Thyroid gland (tissue), 4 donors: ENCODE measurements around the gene GPR25. TPM values are rescaled to one million over a fixed set of nuclear protein-coding genes. Genes with fewer than 3 reads are reported as not detected.

Source experiments
- DNase-seq, 2 donors: peaks; one replicate each; pipeline ENCODE4 v3.0.0-alpha.2; 2019
- H3K27ac ChIP-seq, 3 donors: fragments of 200-600 bp; sonication (generic); 1 replicate in 2 of 3; 2 replicates in 1 of 3; pipeline ENCODE4 v1.5.1; 2016 to 2019; ENCODE audit warnings: mild to moderate bottlenecking in 1 of 3, moderate library complexity in 1 of 3
- H3K27me3 ChIP-seq: fragments of 200-600 bp; sonication (generic); one replicate; pipeline ENCODE4 v1.5.1; 2019
- H3K36me3 ChIP-seq, 2 donors: fragments of 200-600 bp; sonication (generic); one replicate each; pipeline ENCODE4 v1.5.1; 2016 to 2019
- H3K4me1 ChIP-seq, 2 donors: fragments of 200-600 bp; sonication (generic); one replicate each; pipeline ENCODE4 v1.5.1; 2017 to 2019
- H3K4me3 ChIP-seq, 3 donors: fragments of 200-600 bp; sonication (generic); replicated peaks in 1 of 3; 1 replicate in 2 of 3; 2 replicates in 1 of 3; pipeline ENCODE4 v1.5.1; 2016; ENCODE audit warnings: mild to moderate bottlenecking in 1 of 3
- H3K9me3 ChIP-seq: fragments of 200-600 bp; sonication (generic); one replicate; pipeline ENCODE4 v1.5.1; 2017
- POLR2A ChIP-seq, 2 donors: fragments of 450-650 bp; IDR thresholded peaks; one replicate each; pipeline ENCODE4 v1.6.1; 2017; ENCODE audit warnings: antibody characterized with exemption in 2 of 2, mild to moderate bottlenecking in 2 of 2, moderate library complexity in 1 of 2
- WGBS, 2 donors: methylation state at CpG; one replicate each; pipeline ENCODE4 v1.1.5; 2017; 5-methylcytosine and 5-hydroxymethylcytosine counted together
- intact Hi-C: fragments of 100-400 bp; cut with DNase I; formaldehyde crosslinking; loops from one replicate; pipeline ENCODE4 v1.15.1; 2023
- total RNA-seq, 4 donors: library from RNA; depleted of rRNA; stranded (reverse); fragments of >200 nt; gene quantifications; one replicate each; pipeline ENCODE4 v1.2.3, GENCODE V29; 2016
- TF ChIP-seq, protein P1 (sequence below), 6 experiments: fragments of 200-600 bp in 3 of 6; fragments of 450-650 bp in 3 of 6; sonication (generic) in 3 of 6; IDR thresholded peaks; one replicate each; pipeline ENCODE4 v1.5.1; 2016 to 2019; ENCODE audit warnings: antibody characterized with exemption in 6 of 6, mild to moderate bottlenecking in 2 of 6, inconsistent platforms in 1 of 6, moderate library complexity in 1 of 6

The GPR25 gene
- total RNA-seq, 4 donors from 2014 or later, result 0.27 TPM; not detected in 3

DNA sequence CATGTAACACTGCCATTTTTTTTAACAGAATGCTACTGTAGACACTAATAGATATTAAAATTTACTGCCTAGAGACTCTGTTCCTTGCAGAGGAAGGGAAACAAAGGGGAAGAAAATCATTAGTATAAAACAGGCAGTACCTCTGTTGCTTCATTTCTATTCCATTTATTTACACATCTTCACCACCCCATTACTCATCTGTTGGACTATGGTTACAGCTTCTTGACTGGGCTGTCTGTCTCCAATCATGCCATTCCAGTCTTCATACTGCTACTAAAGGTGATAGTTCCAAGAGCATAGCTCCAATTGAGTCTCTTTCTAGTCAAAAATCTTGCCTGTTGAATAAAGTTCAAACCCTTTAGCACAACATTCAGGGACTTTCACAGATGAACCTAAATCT lies 22.2 kb upstream of the GPR25 start:
- H3K4me3 ChIP-seq, result no peak overlapping the region
- intact Hi-C loops, result no loop called here
- DNase-seq, result no peak
- peaks cover 29 to 34% of the 10 kb centered on the region in 2 donors for H3K36me3 ChIP-seq
- H3K9me3 ChIP-seq, result no peaks in the 10 kb centered on the region
- H3K4me1 ChIP-seq, result no peaks in the 10 kb centered on the region
- TF ChIP-seq POLR2A (IDR thresholded peaks at IDR 0.05), result no peak
- TF ChIP-seq, protein P1, sequence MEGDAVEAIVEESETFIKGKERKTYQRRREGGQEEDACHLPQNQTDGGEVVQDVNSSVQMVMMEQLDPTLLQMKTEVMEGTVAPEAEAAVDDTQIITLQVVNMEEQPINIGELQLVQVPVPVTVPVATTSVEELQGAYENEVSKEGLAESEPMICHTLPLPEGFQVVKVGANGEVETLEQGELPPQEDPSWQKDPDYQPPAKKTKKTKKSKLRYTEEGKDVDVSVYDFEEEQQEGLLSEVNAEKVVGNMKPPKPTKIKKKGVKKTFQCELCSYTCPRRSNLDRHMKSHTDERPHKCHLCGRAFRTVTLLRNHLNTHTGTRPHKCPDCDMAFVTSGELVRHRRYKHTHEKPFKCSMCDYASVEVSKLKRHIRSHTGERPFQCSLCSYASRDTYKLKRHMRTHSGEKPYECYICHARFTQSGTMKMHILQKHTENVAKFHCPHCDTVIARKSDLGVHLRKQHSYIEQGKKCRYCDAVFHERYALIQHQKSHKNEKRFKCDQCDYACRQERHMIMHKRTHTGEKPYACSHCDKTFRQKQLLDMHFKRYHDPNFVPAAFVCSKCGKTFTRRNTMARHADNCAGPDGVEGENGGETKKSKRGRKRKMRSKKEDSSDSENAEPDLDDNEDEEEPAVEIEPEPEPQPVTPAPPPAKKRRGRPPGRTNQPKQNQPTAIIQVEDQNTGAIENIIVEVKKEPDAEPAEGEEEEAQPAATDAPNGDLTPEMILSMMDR (IDR thresholded peaks at IDR 0.05), result no peak
- no peak overlapping the region for H3K27ac ChIP-seq
- no peaks in the 10 kb centered on the region for H3K27me3 ChIP-seq

DNA sequence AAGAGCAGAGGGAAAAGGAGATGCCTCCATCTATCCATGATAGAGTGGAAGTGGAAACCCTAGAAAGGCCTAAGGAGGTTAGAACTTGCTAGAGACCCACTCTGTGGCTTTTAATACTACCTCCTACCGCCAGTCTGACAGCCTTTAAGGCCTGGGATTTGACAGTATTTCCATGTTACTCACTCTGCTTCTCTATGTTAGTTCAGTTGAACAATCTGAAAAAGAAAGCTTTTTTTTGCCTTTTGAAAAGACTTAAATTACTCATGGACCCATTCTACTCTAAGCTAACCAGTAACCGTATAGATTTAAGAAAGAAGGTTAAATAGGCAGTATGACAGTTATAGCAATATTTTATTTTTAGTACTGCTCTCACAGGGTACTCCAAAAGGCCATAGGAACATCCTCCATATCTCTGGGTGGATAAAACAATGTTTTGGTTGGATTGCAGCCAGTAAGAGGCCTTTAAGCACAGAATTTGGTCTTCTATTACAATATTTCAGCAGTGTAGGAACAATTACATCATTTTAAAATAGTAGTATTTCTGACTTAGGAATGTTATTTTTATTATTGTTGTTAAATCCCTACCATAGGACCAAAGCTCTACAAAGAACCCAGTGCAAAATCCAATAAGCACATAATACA lies 15.9 kb upstream of the GPR25 start:
- Histone ChIP-seq H3K4me1 (no peaks in the 10 kb centered on the region), H3K4me3 (no peak overlapping the region), H3K27ac (no peak overlapping the region), H3K36me3 (peaks cover 22 to 26% of the 10 kb centered on the region in 2 donors), H3K27me3 (no peaks in the 10 kb centered on the region), H3K9me3 (no peaks in the 10 kb centered on the region)
- no peak for DNase-seq
- intact Hi-C loops, result no loop called here
- WGBS, 2 donors, result 73 to 79% methylated on average over 2 of the region's 2 CpGs
- TF ChIP-seq POLR2A (IDR thresholded peaks at IDR 0.05), result no peak
- TF ChIP-seq, protein P1 (IDR thresholded peaks at IDR 0.05), result no peak

DNA sequence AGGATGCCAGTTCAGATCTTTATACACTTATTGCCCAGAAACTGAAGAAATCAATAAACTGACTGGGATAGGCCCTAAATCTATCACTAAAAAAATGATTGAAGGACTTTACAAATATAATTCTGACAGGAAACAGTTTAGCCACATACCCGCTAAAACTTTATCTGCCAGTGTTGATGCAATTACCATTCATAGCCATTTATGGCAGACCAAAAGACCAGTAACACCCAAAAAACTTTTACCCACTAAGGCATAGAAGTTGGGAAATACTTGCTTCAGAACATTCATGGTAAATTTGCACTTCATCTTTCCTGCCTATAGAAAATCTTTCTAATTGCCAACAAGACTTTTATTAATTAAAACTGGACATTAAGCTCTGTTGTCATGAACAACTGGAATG lies 15.0 kb upstream of the GPR25 start:
- Histone ChIP-seq H3K27ac (no peak overlapping the region), H3K36me3 (peaks cover 22 to 27% of the 10 kb centered on the region in 2 donors), H3K9me3 (no peaks in the 10 kb centered on the region), H3K4me1 (no peaks in the 10 kb centered on the region), H3K4me3 (no peak overlapping the region), H3K27me3 (no peaks in the 10 kb centered on the region)
- intact Hi-C loops, result no loop called here
- 84 to 95% methylated on average over 1 of the region's 1 CpG for WGBS, 2 donors
- no peak for TF ChIP-seq POLR2A (IDR thresholded peaks at IDR 0.05)
- TF ChIP-seq, protein P1 (IDR thresholded peaks at IDR 0.05), result no peak
- no peak for DNase-seq

DNA sequence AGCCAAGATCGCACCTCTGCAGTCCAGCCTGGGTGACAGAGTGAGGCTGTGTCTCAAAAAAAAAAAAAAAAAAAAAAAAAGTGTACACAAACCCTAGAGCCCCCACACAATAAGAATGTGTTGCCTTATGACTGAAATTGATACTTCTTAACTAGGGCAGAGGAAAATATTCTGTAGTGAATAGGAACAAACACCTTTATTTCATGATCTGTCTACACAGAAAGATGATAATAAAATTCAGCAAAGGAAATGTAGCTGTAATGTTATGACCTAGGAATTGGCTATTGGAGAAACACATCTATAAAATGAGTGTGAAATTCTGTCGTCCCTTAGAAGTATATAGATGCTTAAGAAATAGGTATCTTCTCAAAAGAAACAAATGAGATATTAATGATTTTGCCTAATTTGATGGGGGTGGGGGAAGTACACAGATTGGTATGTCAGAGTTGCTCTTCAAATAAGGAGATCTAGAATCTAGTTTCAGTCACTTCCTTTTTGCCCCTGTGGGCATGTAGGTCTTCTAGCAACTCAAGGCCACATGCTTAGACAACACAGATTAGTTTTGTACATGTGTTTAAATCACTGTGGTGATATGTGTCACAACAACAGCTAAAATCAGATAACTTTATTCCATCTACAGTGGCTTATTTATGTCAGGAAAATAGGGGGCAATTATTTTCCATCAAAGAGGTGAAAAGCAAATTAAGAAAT lies 10.7 kb upstream of the GPR25 start:
- no peaks in the 10 kb centered on the region for H3K9me3 ChIP-seq
- no peak for DNase-seq
- H3K4me1 ChIP-seq, result peaks cover 9 to 11% of the 10 kb centered on the region in 2 donors
- H3K4me3 ChIP-seq, result no peak overlapping the region
- peaks cover 11 to 14% of the 10 kb centered on the region in 2 donors for H3K36me3 ChIP-seq
- 93 to 95% methylated on average over 2 of the region's 2 CpGs for WGBS, 2 donors
- no peak overlapping the region for H3K27ac ChIP-seq
- intact Hi-C loops, result no loop called here
- no peaks in the 10 kb centered on the region for H3K27me3 ChIP-seq
- no peak for TF ChIP-seq POLR2A (IDR thresholded peaks at IDR 0.05)
- TF ChIP-seq, protein P1 (IDR thresholded peaks at IDR 0.05), result no peak

DNA sequence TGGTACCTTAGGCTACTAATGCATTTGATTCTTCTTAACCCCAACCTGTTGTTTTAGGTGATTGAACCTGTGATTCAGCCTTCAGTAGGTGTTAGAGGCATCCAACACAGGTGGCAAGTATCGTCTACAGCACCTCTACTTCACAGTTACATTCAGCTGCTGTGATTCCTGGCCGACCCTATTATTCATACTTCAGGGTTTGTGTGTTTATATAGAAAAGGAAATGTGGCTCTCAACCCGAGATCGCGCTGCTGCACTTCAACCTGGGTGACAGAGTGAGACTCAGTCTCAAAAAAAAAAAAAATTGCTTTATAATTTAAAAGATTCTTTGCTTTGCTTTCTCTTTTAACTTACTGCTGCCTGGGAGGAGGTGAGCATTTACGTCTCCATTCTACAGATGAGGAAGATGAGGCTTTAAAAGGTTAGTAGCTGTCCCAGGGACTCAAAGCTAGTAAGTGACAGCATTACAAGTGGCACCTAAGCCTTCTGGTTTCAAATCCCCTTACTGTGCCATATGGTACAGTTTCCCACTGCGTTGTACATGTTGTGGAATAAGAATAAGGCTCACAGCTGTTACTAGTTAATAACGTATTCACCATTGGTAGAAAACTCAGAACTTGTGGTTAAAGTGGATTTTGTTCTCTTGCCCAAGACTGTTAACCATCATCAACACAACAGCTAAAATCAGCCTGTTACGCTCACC lies 9.9 kb upstream of the GPR25 start:
- TF ChIP-seq POLR2A (IDR thresholded peaks at IDR 0.05), result no peak
- TF ChIP-seq, protein P1 (IDR thresholded peaks at IDR 0.05), result no peak
- H3K9me3 ChIP-seq, result no peaks in the 10 kb centered on the region
- 84 to 85% methylated on average over 9 of the region's 9 CpGs for WGBS, 2 donors
- intact Hi-C loops, result no loop called here
- peaks cover 9 to 11% of the 10 kb centered on the region in 2 donors for H3K36me3 ChIP-seq
- H3K4me3 ChIP-seq, result no peak overlapping the region
- H3K27ac ChIP-seq, result no peak overlapping the region
- no peak for DNase-seq
- H3K27me3 ChIP-seq, result no peaks in the 10 kb centered on the region
- H3K4me1 ChIP-seq, result peaks cover 9 to 12% of the 10 kb centered on the region in 2 donors
